ENCODE data around the gene HOXA13.

DNA sequence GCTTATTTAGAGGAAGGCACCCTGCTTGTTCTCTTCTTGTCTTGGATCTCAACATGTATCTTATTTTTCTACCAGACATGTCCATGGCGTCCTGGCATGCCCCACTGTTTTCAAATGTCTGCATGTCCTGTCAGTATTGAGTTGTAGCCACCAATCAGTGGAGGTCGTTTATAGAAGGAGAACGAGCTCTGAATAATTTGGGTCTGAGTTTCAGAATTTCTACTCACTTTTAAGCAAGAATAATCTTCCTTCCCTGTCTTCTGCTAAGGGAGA is 2.9 kb upstream of the HOXA13 start:
- TF ChIP-seq FOXK2 (IDR thresholded peaks at IDR 0.05) = no peak
- no peak for TF ChIP-seq GABPA (IDR thresholded peaks at IDR 0.05; ENCODE audit: low read depth)
- no peak for TF ChIP-seq POLR2AphosphoS5 (IDR thresholded peaks at IDR 0.05; ENCODE audit: low read length)
- TF ChIP-seq YY1 (IDR thresholded peaks at IDR 0.05; ENCODE audit: low read depth, low read length) = no peak
- no peak for TF ChIP-seq BHLHE40 (IDR thresholded peaks at IDR 0.05; ENCODE audit: borderline replicate concordance in 1 of 2, low read depth in 2 of 2, low read length in 1 of 2)
- TF ChIP-seq, protein P1, sequence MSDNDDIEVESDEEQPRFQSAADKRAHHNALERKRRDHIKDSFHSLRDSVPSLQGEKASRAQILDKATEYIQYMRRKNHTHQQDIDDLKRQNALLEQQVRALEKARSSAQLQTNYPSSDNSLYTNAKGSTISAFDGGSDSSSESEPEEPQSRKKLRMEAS (IDR thresholded peaks at IDR 0.05; ENCODE audit: low read depth, low read length) = no peak
